H1 (cell line): ENCODE measurements around the gene ZNF318. TPM values are rescaled to one million over a fixed set of nuclear protein-coding genes. Genes with fewer than 3 reads are reported as not detected.

Experiments used
- CTCF ChIA-PET: fragments of 300-600 bp; sonication (Branson Sonifier 250); formaldehyde crosslinking; loops from one replicate; lab custom pipeline; 2021; ENCODE audit not compliant: partially characterized antibody; lab: Charles Lee
- POLR2A ChIA-PET: fragments of 300-600 bp; sonication (Branson Sonifier 250); formaldehyde crosslinking; loops from one replicate; lab custom pipeline; 2021; ENCODE audit warnings: inconsistent platforms; ENCODE audit not compliant: partially characterized antibody; lab: Charles Lee
- DNase-seq, 2 experiments: peaks; one replicate each; pipeline versions ENCODE4 v3.0.0 to v3.0.0-alpha.2; 2010 to 2022; ENCODE audit warnings: low spot score in 2 of 2, low read depth in 1 of 2, mixed read lengths in 1 of 2
- FAIRE-seq: peaks from 2 replicates; lab custom pipeline; 2011; peaks lifted over from hg19 to GRCh38; lab: Jason Lieb, UNC
- H2AFZ ChIP-seq: 2 replicates; pipeline ENCODE4 v1.8.1; 2012; ENCODE audit warnings: low read length, inconsistent platforms
- H2AK5ac ChIP-seq: 2 replicates; pipeline ENCODE4 v1.6.1; 2013; ENCODE audit warnings: low read depth, low read length
- H2BK120ac ChIP-seq: replicated peaks from 2 replicates; pipeline ENCODE3; 2013; ENCODE audit warnings: low read depth, low read length, inconsistent platforms
- H2BK12ac ChIP-seq: 2 replicates; pipeline ENCODE4 v1.6.1; 2013; ENCODE audit warnings: low read depth, low read length
- H2BK15ac ChIP-seq: 2 replicates; pipeline ENCODE4 v1.6.1; 2013; ENCODE audit warnings: low read length
- H2BK20ac ChIP-seq: 2 replicates; pipeline ENCODE4 v1.6.1; 2013; ENCODE audit warnings: low read length
- H2BK5ac ChIP-seq: 2 replicates; pipeline ENCODE4 v1.6.1; 2013; ENCODE audit warnings: low read depth, low read length
- H3K14ac ChIP-seq: 2 replicates; pipeline ENCODE4 v1.6.1; 2013; ENCODE audit warnings: inconsistent platforms; ENCODE audit not compliant: insufficient read length
- H3K18ac ChIP-seq: 2 replicates; pipeline ENCODE4 v1.6.1; 2013; ENCODE audit warnings: low read length; ENCODE audit errors: extremely low read depth
- H3K23ac ChIP-seq: 2 replicates; pipeline ENCODE4 v1.6.1; 2013; ENCODE audit warnings: inconsistent platforms; ENCODE audit not compliant: insufficient read length
- H3K23me2 ChIP-seq: 2 replicates; pipeline ENCODE4 v1.6.1; 2013; ENCODE audit warnings: low read depth, low read length
- H3K27ac ChIP-seq: 2 replicates; pipeline ENCODE4 v1.6.1; 2011; ENCODE audit warnings: low read depth, low read length, inconsistent platforms
- H3K27me3 ChIP-seq, 4 experiments: replicated peaks in 1 of 4; 1 replicate in 1 of 4; 2 replicates in 3 of 4; pipeline versions ENCODE4 v1.6.1 to v1.8.1; 2011 to 2013; ENCODE audit warnings: low read length in 3 of 4, mild to moderate bottlenecking in 3 of 4, inconsistent platforms in 2 of 4, mixed read lengths in 2 of 4, moderate library complexity in 1 of 4; ENCODE audit not compliant: control insufficient read depth in 3 of 4, insufficient read depth in 3 of 4; ENCODE audit errors: extremely low read depth in 1 of 4
- H3K36me3 ChIP-seq, 4 experiments: 2 replicates each; pipeline versions ENCODE4 v1.6.1 to v1.8.1; 2011 to 2013; ENCODE audit warnings: mild to moderate bottlenecking in 4 of 4, low read length in 3 of 4, moderate library complexity in 2 of 4, control low read depth in 1 of 4, inconsistent platforms in 1 of 4; ENCODE audit not compliant: insufficient read depth in 4 of 4, control insufficient read depth in 2 of 4
- H3K4ac ChIP-seq: replicated peaks from 2 replicates; pipeline ENCODE3; 2013; ENCODE audit warnings: low read length, low read depth, mixed read lengths, inconsistent platforms; ENCODE audit not compliant: insufficient read length
- H3K4me1 ChIP-seq, 4 experiments: replicated peaks in 1 of 4; 1 replicate in 1 of 4; 2 replicates in 3 of 4; pipeline versions ENCODE4 v1.6.1 to v1.8.1; 2011 to 2013; ENCODE audit warnings: low read length in 3 of 4, inconsistent platforms in 2 of 4, mixed read lengths in 1 of 4; ENCODE audit not compliant: insufficient read depth in 4 of 4, control insufficient read depth in 3 of 4
- H3K4me2 ChIP-seq, 2 experiments: 2 replicates each; pipeline versions ENCODE4 v1.6.1 to v1.8.1; 2011 to 2013; ENCODE audit warnings: low read depth in 2 of 2, low read length in 2 of 2, control low read depth in 1 of 2, inconsistent platforms in 1 of 2, mild to moderate bottlenecking in 1 of 2; ENCODE audit not compliant: insufficient read depth in 1 of 2
- H3K4me3 ChIP-seq, 4 experiments: fragments of 200-600, 300-600 bp in 1 of 4; sonication (generic), shearing (Covaris generic), sonication (Bioruptor Twin) in 1 of 4; 2 replicates each; pipeline versions ENCODE4 v1.5.1 to v1.8.1; 2011 to 2016; ENCODE audit warnings: low read length in 4 of 4, low read depth in 3 of 4, control low read depth in 2 of 4, inconsistent platforms in 2 of 4, mild to moderate bottlenecking in 2 of 4, mixed read lengths in 1 of 4, moderate library complexity in 1 of 4; ENCODE audit not compliant: insufficient read depth in 2 of 4; ENCODE audit errors: extremely low read depth in 1 of 4
- H3K56ac ChIP-seq: replicated peaks from 2 replicates; pipeline ENCODE3; 2013; ENCODE audit warnings: low read depth, mild to moderate bottlenecking, mixed read lengths, low read length, inconsistent platforms; ENCODE audit not compliant: insufficient read length
- H3K79me1 ChIP-seq: 2 replicates; pipeline ENCODE4 v1.6.1; 2013; ENCODE audit warnings: low read depth, low read length, control low read depth
- H3K79me2 ChIP-seq, 2 experiments: 2 replicates each; pipeline versions ENCODE4 v1.6.1 to v1.8.1; 2012 to 2013; ENCODE audit warnings: low read length in 2 of 2, mild to moderate bottlenecking in 2 of 2, inconsistent platforms in 1 of 2; ENCODE audit not compliant: insufficient read depth in 2 of 2, control insufficient read depth in 1 of 2
- H3K9ac ChIP-seq, 4 experiments: replicated peaks in 1 of 4; 1 replicate in 1 of 4; 2 replicates in 3 of 4; pipeline versions ENCODE4 v1.6.1 to v1.8.1; 2011 to 2013; ENCODE audit warnings: low read depth in 3 of 4, low read length in 3 of 4, control low read depth in 2 of 4, mild to moderate bottlenecking in 2 of 4, moderate library complexity in 2 of 4, inconsistent platforms in 1 of 4; ENCODE audit errors: extremely low read depth in 1 of 4
- H3K9me3 ChIP-seq, 2 experiments: 2 replicates each; pipeline versions ENCODE4 v1.6.1 to v1.8.1; 2012 to 2013; ENCODE audit warnings: mild to moderate bottlenecking in 2 of 2, moderate library complexity in 2 of 2, control low read depth in 1 of 2, inconsistent platforms in 1 of 2, low read depth in 1 of 2, low read length in 1 of 2, mixed read lengths in 1 of 2; ENCODE audit not compliant: insufficient read depth in 2 of 2
- H4K20me1 ChIP-seq, 2 experiments: replicated peaks in 1 of 2; 2 replicates each; pipeline versions ENCODE3 to v1.8.1; 2011 to 2013; ENCODE audit warnings: inconsistent platforms in 2 of 2, low read length in 2 of 2, mild to moderate bottlenecking in 1 of 2; ENCODE audit not compliant: insufficient read depth in 2 of 2, control insufficient read depth in 1 of 2
- H4K5ac ChIP-seq: 2 replicates; pipeline ENCODE4 v1.6.1; 2013; ENCODE audit warnings: low read length, low read depth, mixed read lengths, inconsistent platforms; ENCODE audit not compliant: insufficient read length
- H4K8ac ChIP-seq: 2 replicates; pipeline ENCODE4 v1.8.0; 2013; ENCODE audit warnings: mild to moderate bottlenecking, moderate library complexity, low read length, inconsistent platforms; ENCODE audit not compliant: insufficient read depth; ENCODE audit errors: extremely low read depth
- H4K91ac ChIP-seq: replicated peaks from 2 replicates; pipeline ENCODE3; 2013; ENCODE audit warnings: low read length, mixed read lengths, inconsistent platforms; ENCODE audit not compliant: insufficient read length
- ASH2L ChIP-seq: fragments of 200-600, 300-600 bp; sonication (generic); IDR thresholded peaks from one replicate; pipeline ENCODE4 v1.7.1; 2017; ENCODE audit warnings: low read length
- NANOG ChIP-seq: IDR thresholded peaks from 2 replicates; pipeline ENCODE4 v1.6.1; 2011; ENCODE audit warnings: low read length, low read depth, mild to moderate bottlenecking, inconsistent platforms; ENCODE audit not compliant: insufficient read depth, poor library complexity, severe bottlenecking
- RXRA ChIP-seq: IDR thresholded peaks from 2 replicates; pipeline ENCODE4 v1.6.1; 2011; ENCODE audit warnings: low read depth, mild to moderate bottlenecking, low read length, moderate library complexity; ENCODE audit not compliant: insufficient read depth
- TEAD4 ChIP-seq: IDR thresholded peaks from 2 replicates; pipeline ENCODE4 v1.6.1; 2012; ENCODE audit warnings: low read depth, low read length, inconsistent platforms, mixed read lengths
- WGBS, 2 experiments: shearing (Covaris generic) in 1 of 2; methylation state at CpG; one replicate each; pipeline versions ENCODE4 v1.1.6 to v1.1.7; 2013 to 2015; ENCODE audit warnings: low lambda C conversion rate in 2 of 2, mixed read lengths in 2 of 2, inconsistent platforms in 1 of 2, low coverage in 1 of 2, missing lambda C conversion rate in 1 of 2; ENCODE audit not compliant: insufficient replicate concordance in 2 of 2, insufficient coverage in 1 of 2, insufficient read length in 1 of 2; ENCODE audit errors: extremely low coverage in 1 of 2, missing lambda C conversion rate in 1 of 2; 5-methylcytosine and 5-hydroxymethylcytosine counted together
- polyA plus RNA-seq, 7 experiments: library from polyadenylated mRNA; depleted of rRNA in 3 of 7; stranded (reverse) in 5 of 7; unstranded in 2 of 7; fragments of >200 nt in 5 of 7; fragments of 200-250 nt in 2 of 7; gene quantifications; 1 replicate in 5 of 7; 2 replicates in 1 of 7; 4 replicates in 1 of 7; pipeline versions ENCODE4 v1.2.1 to v1.2.3, GENCODE V29; 2011 to 2013; ENCODE audit warnings: missing spikeins in 2 of 7, mixed read lengths in 2 of 7
- total RNA-seq: library from RNA; stranded (reverse); fragmentation: NEBNext Ultra II Directional; extraction: Animal tissue kit (Norgen Biotek cat#: 25700); gene quantifications from 2 replicates; pipeline ENCODE4 v1.2.1, GENCODE V29; 2021

The ZNF318 gene
- total and polyA plus RNA-seq, 2 of the 8 experiments (the other 6 are each of a cell fraction or from before 2014, with no cell fraction given) = 10.2 to 22.1 TPM

DNA sequence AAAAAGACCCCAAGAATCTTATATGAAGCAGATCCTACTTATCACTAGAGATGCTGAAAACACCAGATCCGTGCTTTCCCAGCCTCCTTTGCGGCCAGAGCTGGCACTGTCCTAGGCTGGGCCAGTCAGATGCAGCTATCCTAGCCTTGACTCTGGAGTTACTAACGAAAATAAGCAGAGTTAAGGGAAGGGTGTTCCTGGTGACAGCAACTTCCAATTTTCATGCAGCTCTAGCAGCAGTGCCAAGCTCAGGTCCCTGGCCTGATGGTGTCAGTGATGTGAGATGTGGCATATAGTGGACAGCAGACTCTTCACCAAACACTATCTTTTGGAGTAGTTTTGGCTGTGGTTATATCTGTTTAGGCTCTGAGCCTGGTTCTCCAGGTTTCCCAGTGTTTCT is 32.3 kb upstream of the ZNF318 start:
- Histone ChIP-seq H4K5ac (no peak overlapping the region), H3K4ac (no peak overlapping the region), H2BK120ac (no peak overlapping the region), H4K91ac (no peak overlapping the region), H3K4me3 (no peak overlapping the region), H2AFZ (no peak overlapping the region), H2AK5ac (no peak overlapping the region), H2BK5ac (no peak overlapping the region), H3K23me2 (no peaks in the 10 kb centered on the region), H4K8ac (no peak overlapping the region), H3K9ac (no peak overlapping the region), H3K36me3 (no peaks in the 10 kb centered on the region), H3K14ac (no peak overlapping the region), H3K9me3 (no peaks in the 10 kb centered on the region), H3K4me2 (no peak overlapping the region), H2BK12ac (no peak overlapping the region), H3K79me2 (no peaks in the 10 kb centered on the region), H3K27me3 (no peaks in the 10 kb centered on the region), H3K27ac (no peak overlapping the region), H4K20me1 (no peaks in the 10 kb centered on the region), H2BK15ac (no peak overlapping the region), H3K4me1 (no peaks in the 10 kb centered on the region; a peak in 1 of 7 replicates), H3K18ac (no peak overlapping the region), H3K79me1 (no peaks in the 10 kb centered on the region), H2BK20ac (no peak overlapping the region), H3K56ac (no peak overlapping the region), H3K23ac (no peak overlapping the region)
- DNase-seq (no peak), FAIRE-seq (no peak)
- CTCF ChIA-PET = interaction anchor here (1.1 to 1.6 kb wide), 3 partner anchors 11 to 107 kb away, joined by 3 to 6 read pairs (median 3); no protein-coding TSS in a partner anchor
- 90% methylated on average over 3 of the region's 3 CpGs; no CpG with 5 or more reads in 1 of the 2 experiments for WGBS, 2 experiments
- no peak for TF ChIP-seq RXRA
- TF ChIP-seq TEAD4 = no peak
- no peak for TF ChIP-seq ASH2L
- TF ChIP-seq NANOG = no peak
- POLR2A ChIA-PET = no interaction called here
